Small intestine (tissue), 7 donors: ENCODE data around the gene CDKL1. TPM values are rescaled to one million over a fixed set of nuclear protein-coding genes. Genes with fewer than 3 reads are reported as not detected.

Experiments used
- DNase-seq, 2 donors: peaks; one replicate each; pipeline versions ENCODE4 v3.0.0 to v3.0.0-alpha.2; 2013
- FAIRE-seq: peaks from 2 replicates; lab custom pipeline; 2012; peaks lifted over from hg19 to GRCh38; lab: Jason Lieb, UNC
- H3K27ac ChIP-seq, 3 donors: one replicate each; pipeline ENCODE4 v1.5.1; 2013; ENCODE audit warnings: low read length in 2 of 3, mild to moderate bottlenecking in 2 of 3, control low read depth in 1 of 3, inconsistent platforms in 1 of 3, low read depth in 1 of 3, moderate library complexity in 1 of 3
- H3K27me3 ChIP-seq, 3 donors: one replicate each; pipeline ENCODE4 v1.6.1; 2013; ENCODE audit warnings: low read length in 3 of 3, inconsistent platforms in 1 of 3; ENCODE audit not compliant: control insufficient read depth in 3 of 3, insufficient read depth in 3 of 3
- H3K36me3 ChIP-seq, 3 donors: one replicate each; pipeline ENCODE4 v1.6.1; 2013; ENCODE audit warnings: low read length in 3 of 3, inconsistent platforms in 1 of 3, low read depth in 1 of 3, mild to moderate bottlenecking in 1 of 3, moderate library complexity in 1 of 3; ENCODE audit not compliant: control insufficient read depth in 3 of 3, insufficient read depth in 2 of 3
- H3K4me1 ChIP-seq, 3 donors: one replicate each; pipeline ENCODE4 v1.6.1; 2013; ENCODE audit warnings: low read length in 2 of 3, inconsistent platforms in 1 of 3, low read depth in 1 of 3, mild to moderate bottlenecking in 1 of 3, moderate library complexity in 1 of 3; ENCODE audit not compliant: control insufficient read depth in 3 of 3, insufficient read depth in 2 of 3
- H3K4me3 ChIP-seq, 3 donors: one replicate each; pipeline ENCODE4 v1.5.1; 2013; ENCODE audit warnings: low read length in 3 of 3, control low read depth in 1 of 3, inconsistent platforms in 1 of 3, low read depth in 1 of 3, mild to moderate bottlenecking in 1 of 3, moderate library complexity in 1 of 3
- H3K9me3 ChIP-seq, 2 donors: one replicate each; pipeline ENCODE4 v1.6.1; 2013; ENCODE audit warnings: low read depth in 1 of 2, low read length in 1 of 2; ENCODE audit not compliant: control insufficient read depth in 2 of 2, insufficient read depth in 1 of 2
- WGBS, 3 donors: extraction: QIAGEN DNeasy Blood & Tissue Kit; methylation state at CpG; one replicate each; pipeline ENCODE4 v1.1.7; 2013; 5-methylcytosine and 5-hydroxymethylcytosine counted together
- polyA plus RNA-seq, 4 donors: library from polyadenylated mRNA; stranded (reverse) in 3 of 4; unstranded in 1 of 4; fragments of 200-250 nt in 3 of 4; fragments of 120-200 nt in 1 of 4; gene quantifications; one replicate each; pipeline versions ENCODE4 v1.2.1 to v1.2.3, GENCODE V29; 2013
- donor health status: healthy with polysubstance abuse.
- donor health status: control.
- donor health status: control.
- donor health status: Bipolar disorder and iron deficiency.
- donor health status: healthy.

CDKL1 gene
- polyA plus RNA-seq, 4 donors, result 4.7 to 8.1 (median 6.0) TPM

DNA sequence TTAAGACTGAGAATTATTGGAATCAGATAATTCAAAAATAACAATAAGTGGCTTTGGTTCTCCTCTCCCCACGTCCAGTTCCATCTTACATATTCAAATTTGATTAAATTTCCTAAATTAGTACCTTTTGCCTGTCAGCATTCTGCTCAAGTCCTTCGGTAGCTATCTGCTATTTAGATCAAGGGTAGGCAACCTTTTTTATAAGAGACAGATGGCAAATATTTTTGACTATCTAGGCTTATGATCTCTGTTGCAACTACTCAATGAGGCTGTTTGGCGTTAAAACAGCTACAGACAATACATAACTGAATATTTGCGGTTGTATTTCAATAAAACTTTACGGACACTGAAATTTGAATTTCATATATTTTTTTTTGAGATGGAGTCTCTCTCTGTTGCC, 106.4 kb downstream of the CDKL1 start:
- 88 to 97% (median 96%) methylated on average over 5 of the region's 5 CpGs for WGBS, 3 donors
- H3K36me3 ChIP-seq, result peaks cover 0 to 6% (median 0%) of the 10 kb centered on the region in 3 donors
- no peak for DNase-seq
- no peak overlapping the region for H3K27ac ChIP-seq
- no peak for FAIRE-seq
- H3K9me3 ChIP-seq, result no peaks in the 10 kb centered on the region
- no peaks in the 10 kb centered on the region for H3K4me1 ChIP-seq
- no peak overlapping the region for H3K4me3 ChIP-seq
- H3K27me3 ChIP-seq, result no peaks in the 10 kb centered on the region

DNA sequence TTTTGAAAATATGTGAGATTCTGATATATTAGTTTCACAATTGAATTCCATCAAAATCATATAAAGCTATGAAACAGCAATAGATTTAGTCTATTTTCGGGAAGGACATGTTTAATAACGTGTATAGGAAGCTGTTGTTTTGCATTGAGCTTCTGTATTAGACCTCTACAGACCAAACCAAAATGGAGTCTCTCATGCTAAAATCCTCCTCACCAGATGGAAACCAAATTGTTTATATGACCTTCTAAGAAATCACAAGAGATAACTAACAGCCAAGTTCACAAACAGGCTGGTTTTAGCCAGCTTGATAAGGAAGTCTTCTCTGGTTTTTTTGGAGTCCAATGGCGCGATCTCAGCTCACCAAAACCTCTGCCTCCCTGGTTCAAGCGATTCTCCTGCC, 108.5 kb downstream of the CDKL1 start:
- Histone ChIP-seq H3K4me3 (no peak overlapping the region), H3K4me1 (no peaks in the 10 kb centered on the region), H3K27ac (no peak overlapping the region), H3K27me3 (no peaks in the 10 kb centered on the region), H3K36me3 (peaks cover 0 to 8% (median 0%) of the 10 kb centered on the region in 3 donors), H3K9me3 (no peaks in the 10 kb centered on the region)
- DNase-seq (no peak), FAIRE-seq (no peak)
- 95 to 97% (median 97%) methylated on average over 5 of the region's 5 CpGs for WGBS, 3 donors

DNA sequence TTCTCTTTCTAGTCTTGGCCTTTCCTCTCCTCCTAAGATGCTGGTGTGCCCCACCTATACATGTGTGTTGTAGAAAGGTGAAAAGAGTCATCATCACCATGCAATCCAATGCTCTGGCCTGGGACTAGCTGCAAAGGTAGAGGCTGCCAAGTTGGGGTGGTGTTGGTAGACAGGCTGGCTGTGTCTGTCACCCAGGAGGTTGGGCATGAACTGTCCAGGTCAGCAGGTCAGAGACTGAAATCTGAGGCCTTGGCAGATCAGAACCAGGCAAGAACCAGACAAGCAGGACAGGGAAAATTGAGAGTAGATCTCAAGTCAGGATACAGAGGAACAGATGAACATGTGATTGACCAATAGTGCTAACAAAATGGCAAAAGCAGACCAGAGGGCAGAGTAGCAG, 110.8 kb downstream of the CDKL1 start:
- Histone ChIP-seq H3K9me3 (no peaks in the 10 kb centered on the region), H3K27ac (no peak overlapping the region), H3K27me3 (no peaks in the 10 kb centered on the region), H3K36me3 (peaks cover 0 to 12% (median 2%) of the 10 kb centered on the region in 3 donors), H3K4me1 (no peaks in the 10 kb centered on the region), H3K4me3 (no peak overlapping the region)
- FAIRE-seq (no peak), DNase-seq (no peak)

Other genes with a start within 250 kb of the CDKL1 start
- gene SOS2, start 165.3 kb downstream of the CDKL1 start, polyA plus RNA-seq, result 10 to 100 TPM in 3 of 4 donors, 1 to 10 TPM in 1; 9.5 to 25.7 (median 21.7) TPM
- 1 to 10 TPM; 1.1 to 8.4 (median 4.8) TPM for gene L2HGDH, start 84.7 kb downstream of the CDKL1 start, polyA plus RNA-seq
- gene DMAC2L, start 84.6 kb downstream of the CDKL1 start, polyA plus RNA-seq, result 10 to 100 TPM; 13.6 to 27.0 (median 17.8) TPM
- gene MAP4K5, start 135.7 kb upstream of the CDKL1 start, polyA plus RNA-seq, result 10 to 100 TPM; 11.1 to 28.9 (median 15.0) TPM
- 1 to 10 TPM; 2.4 to 7.8 (median 6.4) TPM for gene ATL1, start 163.3 kb upstream of the CDKL1 start, polyA plus RNA-seq